WERI-Rb-1 (cell line): ENCODE measurements around the gene MRPS15.
"Not testable (repeated sequence)": the region's sequence is repeated elsewhere in the genome, so short reads cannot be mapped to it uniquely, and the experiment has no call there.

Experiments used
- DNase-seq: peaks from one replicate; pipeline ENCODE4 v3.0.0-alpha.2; 2020
- H3K27ac ChIP-seq: fragments of 250-450 bp; sonication (Bioruptor Pico); 2 replicates; pipeline ENCODE4 v1.5.1; 2020; ENCODE audit warnings: mild to moderate bottlenecking, moderate library complexity
- H3K27me3 ChIP-seq: fragments of 250-450 bp; sonication (Bioruptor Pico); 2 replicates; pipeline ENCODE4 v1.5.1; 2021; ENCODE audit warnings: mild to moderate bottlenecking, low read depth, moderate library complexity; ENCODE audit not compliant: insufficient read depth, severe bottlenecking
- H3K36me3 ChIP-seq: fragments of 250-450 bp; sonication (Bioruptor Pico); 2 replicates; pipeline ENCODE4 v1.5.1; 2020; ENCODE audit warnings: mild to moderate bottlenecking, moderate library complexity
- H3K4me3 ChIP-seq: 2 replicates; pipeline ENCODE4 v1.5.1; 2011; ENCODE audit warnings: low read depth, mild to moderate bottlenecking, control low read depth, low read length
- H3K9me3 ChIP-seq: fragments of 250-450 bp; sonication (Bioruptor Pico); 2 replicates; pipeline ENCODE4 v1.5.1; 2021; ENCODE audit warnings: mild to moderate bottlenecking, moderate library complexity; ENCODE audit not compliant: severe bottlenecking
- TF ChIP-seq, protein P1 (sequence below): IDR thresholded peaks from 2 replicates; pipeline ENCODE4 v1.5.1; 2011; ENCODE audit warnings: low read depth, mild to moderate bottlenecking, control low read depth, inconsistent platforms, low read length

Gene MRPS15

DNA sequence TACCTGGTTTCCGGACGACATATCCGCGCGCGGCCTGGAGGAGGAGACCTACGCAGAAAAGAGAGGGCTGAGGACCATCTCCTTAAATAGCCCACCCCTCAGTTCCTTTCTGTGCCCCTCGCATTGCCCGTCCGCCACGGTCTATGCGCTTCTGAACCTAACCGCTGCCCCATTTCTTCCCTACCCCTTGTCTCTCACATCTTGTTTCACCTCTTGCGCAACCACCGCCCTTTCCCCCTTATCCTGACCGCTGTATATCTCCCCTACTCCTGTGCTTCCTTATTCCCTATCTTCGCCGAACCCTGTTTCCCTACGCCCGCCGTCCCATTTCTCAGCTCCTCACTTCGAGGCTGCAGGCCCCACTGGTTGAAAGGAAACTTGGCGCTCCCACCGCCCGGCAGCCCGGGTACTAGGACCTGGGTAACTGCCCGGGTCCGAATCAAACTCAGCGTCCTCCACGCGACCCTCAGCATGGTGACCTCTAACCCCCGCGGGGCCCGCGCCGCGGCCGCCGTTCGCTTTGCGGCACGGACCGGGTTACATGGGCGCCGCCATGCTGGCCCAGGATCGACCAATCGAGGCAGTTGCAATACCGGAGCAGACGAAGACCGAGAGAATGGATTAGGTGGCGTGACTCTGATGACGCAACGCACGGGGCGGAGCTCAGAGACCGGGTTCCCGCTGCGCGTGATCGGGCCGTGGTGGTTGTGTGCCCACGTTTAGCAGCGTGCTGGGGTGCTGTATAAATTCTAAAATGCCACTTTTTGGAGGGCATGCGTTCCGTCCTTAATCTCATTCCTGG is at the start of gene MRPS15:
MRPS15 (minus strand) TSS at position 582 of the 802 bp plus-strand sequence; CDS start at position 473, 109 bp downstream.
- Histone ChIP-seq H3K36me3 (peaks cover 37% of the 10 kb centered on the region), H3K4me3 (peak within 1 kb of the TSS; percentile 88), H3K27me3 (no peaks in the 10 kb centered on the region), H3K9me3 (no peaks in the 10 kb centered on the region), H3K27ac (peak within 1 kb of the TSS; percentile 90)
- peak; percentile 93 for DNase-seq
- TF ChIP-seq, protein P1, sequence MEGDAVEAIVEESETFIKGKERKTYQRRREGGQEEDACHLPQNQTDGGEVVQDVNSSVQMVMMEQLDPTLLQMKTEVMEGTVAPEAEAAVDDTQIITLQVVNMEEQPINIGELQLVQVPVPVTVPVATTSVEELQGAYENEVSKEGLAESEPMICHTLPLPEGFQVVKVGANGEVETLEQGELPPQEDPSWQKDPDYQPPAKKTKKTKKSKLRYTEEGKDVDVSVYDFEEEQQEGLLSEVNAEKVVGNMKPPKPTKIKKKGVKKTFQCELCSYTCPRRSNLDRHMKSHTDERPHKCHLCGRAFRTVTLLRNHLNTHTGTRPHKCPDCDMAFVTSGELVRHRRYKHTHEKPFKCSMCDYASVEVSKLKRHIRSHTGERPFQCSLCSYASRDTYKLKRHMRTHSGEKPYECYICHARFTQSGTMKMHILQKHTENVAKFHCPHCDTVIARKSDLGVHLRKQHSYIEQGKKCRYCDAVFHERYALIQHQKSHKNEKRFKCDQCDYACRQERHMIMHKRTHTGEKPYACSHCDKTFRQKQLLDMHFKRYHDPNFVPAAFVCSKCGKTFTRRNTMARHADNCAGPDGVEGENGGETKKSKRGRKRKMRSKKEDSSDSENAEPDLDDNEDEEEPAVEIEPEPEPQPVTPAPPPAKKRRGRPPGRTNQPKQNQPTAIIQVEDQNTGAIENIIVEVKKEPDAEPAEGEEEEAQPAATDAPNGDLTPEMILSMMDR: no peak

DNA sequence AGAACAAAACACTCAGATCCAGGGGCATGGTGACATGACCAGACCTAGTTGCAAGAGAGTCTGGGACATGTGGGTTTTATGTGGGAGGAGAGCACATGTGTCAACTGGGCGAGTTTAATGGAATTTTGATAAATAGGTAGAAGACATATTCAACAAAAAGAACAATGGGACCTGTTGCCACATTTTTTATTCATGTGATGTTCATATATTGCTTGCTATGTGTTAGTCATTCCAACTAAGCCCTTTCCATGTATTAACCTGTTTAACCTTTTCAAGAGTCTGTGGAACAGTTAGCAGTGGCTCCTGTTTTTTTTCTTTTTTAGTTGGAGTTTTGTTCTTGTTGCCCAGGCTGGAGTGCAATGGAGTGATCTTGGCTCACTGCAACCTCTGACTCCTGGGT is 48.7 kb upstream of the MRPS15 start:
- Histone ChIP-seq H3K36me3 (no peaks in the 10 kb centered on the region), H3K27me3 (no peaks in the 10 kb centered on the region), H3K9me3 (no peaks in the 10 kb centered on the region), H3K4me3 (no peak overlapping the region), H3K27ac (no peak overlapping the region)
- DNase-seq: no peak
- TF ChIP-seq, protein P1: no peak

- Histone ChIP-seq H3K9me3 (no peaks in the 10 kb centered on the region), H3K4me3 (no peak overlapping the region), H3K27ac (no peak overlapping the region), H3K36me3 (no peaks in the 10 kb centered on the region), H3K27me3 (no peaks in the 10 kb centered on the region)
- TF ChIP-seq, protein P1: no peak
- DNase-seq: no peak
Measured at GRCh38 chr1:36511804-36512798, 47.9 kb upstream of the MRPS15 start.

DNA sequence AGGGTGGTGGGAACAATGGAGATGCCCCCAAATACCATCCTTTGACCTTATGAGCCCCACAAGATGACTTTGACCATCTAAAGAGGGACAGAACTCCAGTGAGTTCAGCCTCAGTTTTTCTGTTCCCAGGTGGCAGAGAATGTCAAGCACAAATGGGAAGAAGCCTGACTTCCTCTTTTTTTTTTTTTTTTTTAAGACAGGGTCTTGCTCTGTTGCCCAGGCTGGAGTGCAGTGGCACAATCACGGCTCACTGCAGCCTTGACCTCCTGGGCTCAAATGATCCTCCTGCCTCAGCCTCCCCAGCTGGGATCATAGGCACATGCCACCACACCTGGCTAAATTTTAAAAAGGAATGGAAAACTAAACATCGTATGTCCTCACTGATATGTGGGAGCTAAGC is 47.0 kb upstream of the MRPS15 start:
- not testable (repeated sequence) for H3K27ac ChIP-seq, H3K9me3 ChIP-seq, H3K4me3 ChIP-seq, DNase-seq, H3K27me3 ChIP-seq, H3K36me3 ChIP-seq

GRCh38 chr1:36510418-36510817 is 46.2 kb upstream of the MRPS15 start:
- DNase-seq: no peak
- H3K27ac ChIP-seq: no peak overlapping the region
- H3K9me3 ChIP-seq: no peaks in the 10 kb centered on the region
- TF ChIP-seq, protein P1: no peak
- H3K27me3 ChIP-seq: no peaks in the 10 kb centered on the region
- H3K4me3 ChIP-seq: no peak overlapping the region
- H3K36me3 ChIP-seq: no peaks in the 10 kb centered on the region

DNA sequence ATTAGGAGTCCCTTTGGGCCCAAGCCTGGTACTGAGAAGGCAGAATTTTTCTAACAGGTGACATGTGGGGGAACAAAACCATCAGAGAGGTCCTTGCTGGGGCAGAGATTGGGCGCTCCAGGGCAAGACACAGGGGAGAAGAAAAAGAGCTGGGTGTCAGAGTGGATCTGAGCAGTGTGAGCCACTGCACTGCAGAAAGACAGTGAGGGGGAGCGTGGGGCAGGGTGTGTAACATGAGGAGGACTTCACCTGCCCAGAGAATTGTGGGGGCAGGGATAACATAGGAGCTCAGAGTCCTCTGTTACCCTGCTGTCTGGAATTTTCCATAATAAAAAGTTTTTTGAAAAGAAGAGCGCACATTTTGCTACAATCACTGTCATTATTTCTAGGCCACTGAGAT is 44.1 kb upstream of the MRPS15 start:
- H3K36me3 ChIP-seq: no peaks in the 10 kb centered on the region
- H3K9me3 ChIP-seq: no peaks in the 10 kb centered on the region
- H3K27ac ChIP-seq: no peak overlapping the region
- no peak overlapping the region for H3K4me3 ChIP-seq
- DNase-seq: no peak
- TF ChIP-seq, protein P1: no peak
- H3K27me3 ChIP-seq: no peaks in the 10 kb centered on the region
